GM03348 (cell line): ENCODE data around the gene ETDC.
"Not testable (repeated sequence)": the region's sequence is repeated elsewhere in the genome, so short reads cannot be mapped to it uniquely, and the experiment has no call there.

Experiments used
- DNase-seq: peaks from one replicate; pipeline ENCODE4 v3.0.0; 2012; ENCODE audit warnings: low spot score

Gene ETDC

GRCh38 chrX:135309430-135309923, at the start of gene ETDC:
TSS of gene ETDC (plus strand) at chrX:135309480. CDS start at chrX:135309480, 0 bp downstream.
- no peak for DNase-seq

GRCh38 chrX:135260976-135261375, 48.3 kb upstream of the ETDC start:
- DNase-seq = not testable (repeated sequence)

- DNase-seq = not testable (repeated sequence)
These were observed 45.9 kb upstream of the ETDC start for GRCh38 chrX:135263376-135263775.

GRCh38 chrX:135264206-135264605, 45.1 kb upstream of the ETDC start:
- DNase-seq = no peak

- no peak for DNase-seq
These were observed 36.1 kb upstream of the ETDC start for GRCh38 chrX:135273162-135273561.

GRCh38 chrX:135275973-135276372, 33.3 kb upstream of the ETDC start:
- DNase-seq = no peak

GRCh38 chrX:135287266-135287823, 21.9 kb upstream of the ETDC start:
- DNase-seq = no peak

- DNase-seq = no peak
These were observed 13.9 kb upstream of the ETDC start for GRCh38 chrX:135295238-135295943.

- DNase-seq = no peak
These were observed 13.4 kb upstream of the ETDC start for GRCh38 chrX:135295944-135296305.

- DNase-seq = no peak
These were observed 6.9 kb upstream of the ETDC start for GRCh38 chrX:135302269-135302873.

- no peak for DNase-seq
These were observed 4.5 kb upstream of the ETDC start for GRCh38 chrX:135304741-135305140.

- DNase-seq = no peak
These were observed 2.1 kb upstream of the ETDC start for GRCh38 chrX:135307171-135307570.

- DNase-seq = no peak
These were observed 880 bp upstream of the ETDC start for GRCh38 chrX:135308345-135308855.

- DNase-seq = no peak
These were observed 6.6 kb downstream of the ETDC start for GRCh38 chrX:135315864-135316263.

GRCh38 chrX:135324463-135324862, 15.2 kb downstream of the ETDC start:
- no peak for DNase-seq

- not testable (repeated sequence) for DNase-seq
These were observed 15.9 kb downstream of the ETDC start for GRCh38 chrX:135325036-135325818.

- DNase-seq = peak; percentile 55
These were observed 18.0 kb downstream of the ETDC start for GRCh38 chrX:135327299-135327698.

- DNase-seq = peak; percentile 5
These were observed 19.2 kb downstream of the ETDC start for GRCh38 chrX:135328421-135329005.

GRCh38 chrX:135330706-135331105, 21.4 kb downstream of the ETDC start:
- DNase-seq = no peak

- no peak for DNase-seq
These were observed 22.2 kb downstream of the ETDC start for GRCh38 chrX:135331525-135331924.

- DNase-seq = peak; percentile 42
These were observed 31.6 kb downstream of the ETDC start for GRCh38 chrX:135340831-135341230.

GRCh38 chrX:135345107-135345589, 35.9 kb downstream of the ETDC start:
- DNase-seq = peak; percentile 37
